B cell (primary cell): ENCODE data around the gene BPIFB2. TPM values are rescaled to one million over a fixed set of nuclear protein-coding genes. Genes with fewer than 3 reads are reported as not detected.

Experiments used
- ATAC-seq: fragments of 200-7000 bp; cut with Tn5 transposase; one replicate; pipeline ENCODE4 v1.10.0; 2021; ENCODE audit warnings: low read depth, mild to moderate bottlenecking, moderate number of reproducible peaks, moderate library complexity
- CTCF ChIA-PET: fragments of 350-600 bp; sonication (Branson Sonifier 250); formaldehyde crosslinking; loops from one replicate; lab custom pipeline; 2021; ENCODE audit warnings: antibody characterized with exemption, inconsistent platforms; lab: Charles Lee
- POLR2A ChIA-PET: fragments of 350-600 bp; sonication (Branson Sonifier 250); formaldehyde crosslinking; loops from one replicate; lab custom pipeline; 2021; ENCODE audit warnings: antibody characterized with exemption; lab: Charles Lee
- DNase-seq: peaks from one replicate; pipeline ENCODE4 v3.0.0; 2013
- H2AFZ ChIP-seq: 2 replicates; pipeline ENCODE4 v1.6.1; 2012; ENCODE audit warnings: mild to moderate bottlenecking, low read depth, low read length; ENCODE audit not compliant: insufficient read depth, poor library complexity, severe bottlenecking
- H3K27ac ChIP-seq, 2 donors: 1 replicate in 1 of 2; 2 replicates in 1 of 2; pipeline ENCODE4 v1.5.1; 2012 to 2013; ENCODE audit warnings: low read length in 2 of 2, mild to moderate bottlenecking in 2 of 2, moderate library complexity in 1 of 2
- H3K27me3 ChIP-seq, 4 experiments: fragments of 200-600 bp in 1 of 4; sonication (generic) in 1 of 4; replicated peaks in 1 of 4; 1 replicate in 2 of 4; 2 replicates in 2 of 4; pipeline versions ENCODE4 v1.6.1 to v1.7.0; 2013 to 2016; ENCODE audit warnings: low read length in 3 of 4, mild to moderate bottlenecking in 2 of 4, mixed read lengths in 1 of 4, moderate library complexity in 1 of 4; ENCODE audit not compliant: insufficient read depth in 4 of 4, control insufficient read depth in 3 of 4; ENCODE audit errors: control extremely low read depth in 1 of 4
- H3K36me3 ChIP-seq, 2 experiments: replicated peaks in 1 of 2; 1 replicate in 1 of 2; 2 replicates in 1 of 2; pipeline versions ENCODE4 v1.6.1 to v1.7.1; 2013; ENCODE audit warnings: low read length in 1 of 2; ENCODE audit not compliant: insufficient read depth in 2 of 2, control insufficient read depth in 1 of 2; ENCODE audit errors: control extremely low read depth in 1 of 2, extremely low read depth in 1 of 2
- H3K4me1 ChIP-seq, 2 donors: fragments of 200-600 bp in 1 of 2; sonication (generic) in 1 of 2; 1 replicate in 1 of 2; 2 replicates in 1 of 2; pipeline versions ENCODE4 v1.5.1 to v1.6.1; 2013 to 2017; ENCODE audit warnings: low read length in 2 of 2; ENCODE audit not compliant: control insufficient read depth in 2 of 2, insufficient read depth in 2 of 2
- H3K4me2 ChIP-seq: replicated peaks from 2 replicates; pipeline ENCODE3; 2012; ENCODE audit warnings: mild to moderate bottlenecking, low read depth, low read length; ENCODE audit not compliant: poor library complexity, severe bottlenecking
- H3K4me3 ChIP-seq, 5 experiments: fragments of 200-600 bp in 1 of 5; sonication (generic) in 1 of 5; 1 replicate in 3 of 5; 2 replicates in 2 of 5; pipeline versions ENCODE4 v1.5.1 to v1.7.0; 2011 to 2016; ENCODE audit warnings: low read length in 4 of 5, mild to moderate bottlenecking in 4 of 5, low read depth in 2 of 5, control low read depth in 1 of 5, moderate library complexity in 1 of 5; ENCODE audit not compliant: insufficient read depth in 1 of 5; ENCODE audit errors: control extremely low read depth in 1 of 5, extremely low read depth in 1 of 5
- H3K79me2 ChIP-seq: fragments of 200-600 bp; sonication (generic); one replicate; pipeline ENCODE4 v1.6.0; 2016; ENCODE audit warnings: low read length; ENCODE audit not compliant: control insufficient read depth, insufficient read depth
- H3K9ac ChIP-seq: fragments of 200-600 bp; sonication (generic); 2 replicates; pipeline ENCODE4 v1.6.1; 2017; ENCODE audit warnings: mild to moderate bottlenecking, low read length, moderate library complexity
- H3K9me3 ChIP-seq, 3 donors: one replicate each; pipeline versions ENCODE4 v1.6.1 to v1.7.1; 2013; ENCODE audit warnings: low read length in 2 of 3; ENCODE audit not compliant: control insufficient read depth in 2 of 3, insufficient read depth in 1 of 3; ENCODE audit errors: control extremely low read depth in 1 of 3
- H4K20me1 ChIP-seq: 2 replicates; pipeline ENCODE4 v1.6.0; 2012; ENCODE audit warnings: mild to moderate bottlenecking, low read length; ENCODE audit not compliant: insufficient read depth, control insufficient read depth, poor library complexity, severe bottlenecking
- H3K27ac Mint-ChIP-seq: one replicate; pipeline ENCODE4 v1.8.0; 2021; ENCODE audit warnings: mixed read lengths
- H3K27me3 Mint-ChIP-seq: one replicate; pipeline ENCODE4 v1.8.0; 2021; ENCODE audit warnings: mixed read lengths
- H3K4me1 Mint-ChIP-seq: one replicate; pipeline ENCODE4 v1.8.0; 2021; ENCODE audit warnings: mixed read lengths
- H3K4me3 Mint-ChIP-seq: one replicate; pipeline ENCODE4 v1.8.0; 2021; ENCODE audit warnings: mixed read lengths
- H3K9me3 Mint-ChIP-seq: one replicate; pipeline ENCODE4 v1.8.0; 2022; ENCODE audit warnings: mixed read lengths; ENCODE audit not compliant: insufficient read depth
- CTCF ChIP-seq: fragments of 200-600 bp; IDR thresholded peaks from one replicate; pipeline ENCODE4 v1.8.0; 2022; ENCODE audit warnings: antibody characterized with exemption, mild to moderate bottlenecking
- EZH2 ChIP-seq: IDR thresholded peaks from 2 replicates; pipeline ENCODE4 v1.6.1; 2012; ENCODE audit warnings: borderline replicate concordance, low read depth, mild to moderate bottlenecking, moderate library complexity, low read length; ENCODE audit not compliant: insufficient read depth, poor library complexity, severe bottlenecking
- WGBS: methylation state at CpG from one replicate; pipeline ENCODE4 v1.1.5; 2013; ENCODE audit warnings: missing lambda C conversion rate; ENCODE audit not compliant: insufficient coverage; 5-methylcytosine and 5-hydroxymethylcytosine counted together
- intact Hi-C: fragments of 100-400 bp; cut with micrococcal nuclease; formaldehyde crosslinking; loops from one replicate; pipeline ENCODE4 v1.10.0; 2022
- polyA plus RNA-seq: library from polyadenylated mRNA; depleted of rRNA; stranded (reverse); fragments of >200 nt; gene quantifications from 2 replicates; pipeline ENCODE4 v1.2.3, GENCODE V29; 2012
- total RNA-seq, 2 donors: library from RNA; stranded (reverse); fragments of 120-200 nt in 1 of 2; gene quantifications; 1 replicate in 1 of 2; 2 replicates in 1 of 2; pipeline versions ENCODE4 v1.2.3 to v1.2.4, GENCODE V29; 2013 to 2022

BPIFB2 gene
- total and polyA plus RNA-seq, 2 donors (not counting 1 experiment from before 2014, with no cell fraction given) = not detected

GRCh38 chr20:33004141-33004751 lies 3.3 kb upstream of the BPIFB2 start, which contains the start of gene SUN5:
Gene SUN5, minus strand, starts transcription at chr20:33004433. Its CDS starts 93 bp downstream, at chr20:33004340.
- no peaks in the 10 kb centered on the region for H4K20me1 ChIP-seq
- peaks cover 8% of the 10 kb centered on the region for H3K4me1 Mint-ChIP-seq
- peaks cover 4% of the 10 kb centered on the region for H3K9me3 Mint-ChIP-seq
- POLR2A ChIA-PET = no interaction called here
- peaks cover 7 to 8% of the 10 kb centered on the region in 2 donors for H3K4me1 ChIP-seq
- no peaks in the 10 kb centered on the region for H3K27me3 Mint-ChIP-seq
- H3K4me3 ChIP-seq = no peak within 1 kb of the TSS
- no peak within 1 kb of the TSS for H3K9ac ChIP-seq
- no peak within 1 kb of the TSS for H3K4me2 ChIP-seq
- no peak for ATAC-seq
- no peak within 1 kb of the TSS for H3K27ac ChIP-seq
- H3K79me2 ChIP-seq = no peaks in the 10 kb centered on the region
- H3K4me3 Mint-ChIP-seq = no peak within 1 kb of the TSS
- H2AFZ ChIP-seq = no peak within 1 kb of the TSS
- H3K9me3 ChIP-seq = peaks cover 0 to 13% (median 7%) of the 10 kb centered on the region in 3 donors
- no peaks in the 10 kb centered on the region for H3K36me3 ChIP-seq
- CTCF ChIA-PET = interaction anchor here (1.5 kb wide), 1 partner anchor 102 kb away, joined by 5 read pairs; no protein-coding TSS in a partner anchor
- 93% methylated on average over 6 of the region's 6 CpGs for WGBS
- H3K27ac Mint-ChIP-seq = no peak within 1 kb of the TSS
- TF ChIP-seq EZH2 = no peak
- no peak for TF ChIP-seq CTCF
- DNase-seq = no peak
- no peaks in the 10 kb centered on the region for H3K27me3 ChIP-seq
- intact Hi-C loops = loop anchor here (2.0 kb wide), 1 partner anchor 101 kb away; no protein-coding TSS in a partner anchor

GRCh38 chr20:33005132-33005566 lies 2.4 kb upstream of the BPIFB2 start:
- no peak overlapping the region for H3K4me3 ChIP-seq
- ATAC-seq = no peak
- Mint-ChIP-seq H3K9me3 (peaks cover 4% of the 10 kb centered on the region), H3K4me1 (peaks cover 3% of the 10 kb centered on the region), H3K27ac (no peak overlapping the region), H3K27me3 (no peaks in the 10 kb centered on the region), H3K4me3 (no peak overlapping the region)
- H4K20me1 ChIP-seq = no peaks in the 10 kb centered on the region
- peaks cover under 1 to 1% of the 10 kb centered on the region in 2 donors for H3K4me1 ChIP-seq
- DNase-seq = peak; percentile 22
- 81% methylated on average over 3 of the region's 4 CpGs for WGBS
- peaks cover 0 to 13% (median 7%) of the 10 kb centered on the region in 3 donors for H3K9me3 ChIP-seq
- H3K79me2 ChIP-seq = no peaks in the 10 kb centered on the region
- no peak overlapping the region for H3K9ac ChIP-seq
- ChIA-PET CTCF (interaction anchor here (1.5 kb wide), 1 partner anchor 103 kb away, joined by 5 read pairs; no protein-coding TSS in a partner anchor), POLR2A (no interaction called here)
- TF ChIP-seq CTCF (peak; percentile 23), EZH2 (no peak)
- no peak overlapping the region for H2AFZ ChIP-seq
- no peak overlapping the region for H3K27ac ChIP-seq
- H3K36me3 ChIP-seq = no peaks in the 10 kb centered on the region
- H3K4me2 ChIP-seq = no peak overlapping the region
- no peaks in the 10 kb centered on the region for H3K27me3 ChIP-seq
- intact Hi-C loops = loop anchor here (2.0 kb wide), 1 partner anchor 102 kb away; no protein-coding TSS in a partner anchor
